Measurements from ENCODE around the gene TMEM212.
"Not testable (repeated sequence)": the region's sequence is repeated elsewhere in the genome, so short reads cannot be mapped to it uniquely, and the experiment has no call there.

Gene TMEM212

GRCh38 chr3:171813278-171813896 lies 29.8 kb upstream of the TMEM212 start:
- no peak for DNase-seq (ENCODE audit: low spot score)

- no peak for DNase-seq (ENCODE audit: low spot score)
Observed at GRCh38 chr3:171813897-171814460, 29.2 kb upstream of the TMEM212 start.

- not testable (repeated sequence) for DNase-seq (ENCODE audit: low spot score)
Observed at GRCh38 chr3:171814662-171815061, 28.5 kb upstream of the TMEM212 start.

GRCh38 chr3:171815973-171816595 lies 27.1 kb upstream of the TMEM212 start:
- no peak for DNase-seq (ENCODE audit: low spot score)

GRCh38 chr3:171817074-171817800 lies 25.9 kb upstream of the TMEM212 start:
- no peak for DNase-seq (ENCODE audit: low spot score)

- DNase-seq (ENCODE audit: low spot score) = no peak
Observed at GRCh38 chr3:171821044-171821443, 22.1 kb upstream of the TMEM212 start.

- no peak for DNase-seq (ENCODE audit: low spot score)
Observed at GRCh38 chr3:171821778-171822358, 21.3 kb upstream of the TMEM212 start.

GRCh38 chr3:171822431-171823106 lies 20.6 kb upstream of the TMEM212 start:
- no peak for DNase-seq (ENCODE audit: low spot score)

GRCh38 chr3:171824116-171824515 lies 19.0 kb upstream of the TMEM212 start:
- no peak for DNase-seq (ENCODE audit: low spot score)

GRCh38 chr3:171824824-171825221 lies 18.3 kb upstream of the TMEM212 start:
- no peak for DNase-seq (ENCODE audit: low spot score)

GRCh38 chr3:171825222-171825828 lies 17.8 kb upstream of the TMEM212 start:
- DNase-seq (ENCODE audit: low spot score) = no peak

- DNase-seq (ENCODE audit: low spot score) = no peak
Observed at GRCh38 chr3:171827385-171827784, 15.8 kb upstream of the TMEM212 start.

- no peak for DNase-seq (ENCODE audit: low spot score)
Observed at GRCh38 chr3:171827836-171828458, 15.2 kb upstream of the TMEM212 start.

GRCh38 chr3:171828902-171829770 lies 14.0 kb upstream of the TMEM212 start:
- no peak for DNase-seq (ENCODE audit: low spot score)

- peak; percentile 71 for DNase-seq (ENCODE audit: low spot score)
Observed at GRCh38 chr3:171829841-171830517, 13.2 kb upstream of the TMEM212 start.

- DNase-seq (ENCODE audit: low spot score) = no peak
Observed at GRCh38 chr3:171830518-171830875, 12.7 kb upstream of the TMEM212 start.

GRCh38 chr3:171831936-171832335 lies 11.2 kb upstream of the TMEM212 start:
- no peak for DNase-seq (ENCODE audit: low spot score)

- DNase-seq (ENCODE audit: low spot score) = no peak
Observed at GRCh38 chr3:171832989-171833388, 10.2 kb upstream of the TMEM212 start.

- no peak for DNase-seq (ENCODE audit: low spot score)
Observed at GRCh38 chr3:171833789-171834460, 9.2 kb upstream of the TMEM212 start.
